GM18505 (cell line): ENCODE data around the gene ZBTB7B.
"Not testable (repeated sequence)": the region's sequence is repeated elsewhere in the genome, so short reads cannot be mapped to it uniquely, and the experiment has no call there.

Experiments used
- ATAC-seq: cut with Tn5 transposase; IDR thresholded peaks from one replicate; pipeline ENCODE4 v1.9.1; 2021; ENCODE audit not compliant: unreplicated experiment
- POLR2A ChIP-seq: IDR thresholded peaks from 4 replicates; pipeline ENCODE4 v1.6.1; 2011; ENCODE audit warnings: borderline replicate concordance; ENCODE audit not compliant: insufficient read depth, insufficient read length; ENCODE audit errors: extremely low read depth

Gene ZBTB7B

GRCh38 chr1:154972213-154972516 lies 30.4 kb upstream of the ZBTB7B start:
- no peak for ATAC-seq
- TF ChIP-seq POLR2A = no peak

- ATAC-seq = no peak
- no peak for TF ChIP-seq POLR2A
Observed at GRCh38 chr1:154972517-154973343, 29.9 kb upstream of the ZBTB7B start.

GRCh38 chr1:154973344-154974101 lies 29.1 kb upstream of the ZBTB7B start:
- no peak for ATAC-seq
- TF ChIP-seq POLR2A = peak; percentile 43

- TF ChIP-seq POLR2A = peak; percentile 68
- ATAC-seq = peak; percentile 70
Observed at GRCh38 chr1:154974102-154974807, 28.3 kb upstream of the ZBTB7B start, which contains the start of gene CKS1B. Gene CKS1B (plus strand): TSS chr1:154974681. CDS start chr1:154974746, 65 bp downstream.

- TF ChIP-seq POLR2A = peak; percentile 46
- ATAC-seq = peak; percentile 48
Observed at GRCh38 chr1:154974808-154975408, 27.7 kb upstream of the ZBTB7B start.

- no peak for ATAC-seq
- no peak for TF ChIP-seq POLR2A
Observed at GRCh38 chr1:154975409-154976059, 27.1 kb upstream of the ZBTB7B start.

GRCh38 chr1:154977762-154978161 lies 24.8 kb upstream of the ZBTB7B start:
- not testable (repeated sequence) for ATAC-seq

- TF ChIP-seq POLR2A = no peak
- no peak for ATAC-seq
Observed at GRCh38 chr1:154978360-154978759, 24.2 kb upstream of the ZBTB7B start.

GRCh38 chr1:154982341-154982740 lies 20.3 kb upstream of the ZBTB7B start:
- TF ChIP-seq POLR2A = no peak
- ATAC-seq = no peak

GRCh38 chr1:154982897-154983648 lies 19.5 kb upstream of the ZBTB7B start, which contains the start of gene FLAD1:
Gene FLAD1 (plus strand): TSS chr1:154983344. CDS start chr1:154983695, 351 bp downstream.
- ATAC-seq = peak; percentile 96

GRCh38 chr1:154983776-154984466 lies 18.7 kb upstream of the ZBTB7B start:
- no peak for TF ChIP-seq POLR2A
- no peak for ATAC-seq

More at GRCh38 chr1:154982897-154983648, 19.5 kb upstream of the ZBTB7B start, which contains the start of gene FLAD1:
- TF ChIP-seq POLR2A = peak; percentile 77

GRCh38 chr1:154986736-154987135 lies 15.9 kb upstream of the ZBTB7B start:
- ATAC-seq = not testable (repeated sequence)

- no peak for TF ChIP-seq POLR2A
Observed at GRCh38 chr1:154987326-154987725, 15.3 kb upstream of the ZBTB7B start.

More at GRCh38 chr1:154987326-154987725, 15.3 kb upstream of the ZBTB7B start:
- ATAC-seq = no peak
